Hindlimb muscle (tissue), 1 donor: Measurements from ENCODE around the gene CERCAM. TPM values are rescaled to one million over a fixed set of nuclear protein-coding genes. Genes with fewer than 3 reads are reported as not detected.

Experiments
- DNase-seq: peaks from one replicate; pipeline ENCODE4 v3.0.0-alpha.2; 2013
- polyA plus RNA-seq: library from polyadenylated mRNA; unstranded; fragments of 120-200 nt; gene quantifications from one replicate; pipeline ENCODE4 v1.2.1, GENCODE V29; 2013; ENCODE audit not compliant: insufficient read length

The CERCAM gene
- polyA plus RNA-seq, 1 donor, result 114 TPM

DNA sequence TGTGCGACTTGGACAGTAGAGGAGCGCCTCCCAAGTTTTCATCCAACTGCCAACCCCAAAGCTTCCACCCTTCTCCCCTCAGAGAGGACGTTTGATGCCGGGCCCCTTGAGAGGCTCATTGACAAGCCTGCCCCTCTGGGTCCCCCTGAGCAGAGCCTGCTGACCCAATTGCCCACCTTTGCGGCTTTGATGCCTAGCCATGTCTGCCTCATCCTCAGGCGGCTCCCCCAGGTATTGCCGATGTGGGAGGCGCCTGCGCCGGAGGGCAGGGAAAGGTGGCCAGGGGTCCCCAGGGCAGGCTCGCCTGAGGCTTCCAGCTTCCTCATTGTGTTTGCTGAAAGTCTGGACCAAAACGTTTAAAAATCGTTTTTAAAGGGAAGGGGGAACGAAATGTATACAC is 36.5 kb downstream of the CERCAM start:
- no peak for DNase-seq

- no peak for DNase-seq
These were observed 38.4 kb downstream of the CERCAM start for GRCh38 chr9:128459011-128459410.

DNA sequence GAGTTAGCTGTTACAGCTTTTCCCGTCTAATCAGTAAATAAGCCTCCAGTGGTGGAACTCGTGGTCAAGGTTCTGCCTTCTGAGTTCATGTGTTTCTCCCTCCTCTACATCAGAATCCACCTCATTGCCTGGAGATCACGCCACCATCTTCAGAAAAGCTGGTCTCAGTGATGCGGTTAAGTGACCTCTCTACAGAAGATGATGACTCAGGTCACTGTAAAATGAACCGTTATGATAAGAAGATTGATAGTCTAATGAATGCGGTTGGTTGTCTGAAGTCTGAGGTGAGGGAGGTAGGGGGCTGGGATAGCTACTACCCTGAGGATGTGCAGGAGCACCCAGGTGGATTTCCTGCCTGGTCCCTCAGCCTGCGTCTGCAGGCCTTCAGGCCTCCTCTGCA is 48.4 kb downstream of the CERCAM start:
- no peak for DNase-seq

- DNase-seq, result no peak
These were observed 49.9 kb downstream of the CERCAM start for GRCh38 chr9:128470560-128470959.

DNA sequence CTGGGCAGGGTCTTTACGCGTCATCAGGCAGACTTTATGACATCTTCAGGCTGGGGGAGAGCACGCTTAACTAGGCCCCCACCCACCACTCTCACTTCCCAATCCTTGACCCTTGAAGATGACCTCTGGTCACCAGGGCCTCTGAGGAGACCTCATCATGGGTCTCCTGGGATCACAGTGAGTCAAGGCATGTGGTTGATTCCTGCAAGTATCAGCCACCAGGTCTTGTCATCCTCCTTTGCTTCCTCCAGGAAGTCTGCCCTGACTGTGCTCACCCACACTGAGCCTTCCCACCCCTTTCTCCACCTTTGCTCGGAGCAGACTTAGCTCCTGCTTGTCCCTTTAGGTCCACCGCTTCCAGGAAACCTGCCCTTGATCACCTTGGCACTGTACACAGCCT is 52.4 kb downstream of the CERCAM start:
- no peak for DNase-seq

GRCh38 chr9:128475867-128476266 is 55.2 kb downstream of the CERCAM start:
- DNase-seq, result no peak

- DNase-seq, result no peak
These were observed 58.6 kb downstream of the CERCAM start for GRCh38 chr9:128479262-128479661.

DNA sequence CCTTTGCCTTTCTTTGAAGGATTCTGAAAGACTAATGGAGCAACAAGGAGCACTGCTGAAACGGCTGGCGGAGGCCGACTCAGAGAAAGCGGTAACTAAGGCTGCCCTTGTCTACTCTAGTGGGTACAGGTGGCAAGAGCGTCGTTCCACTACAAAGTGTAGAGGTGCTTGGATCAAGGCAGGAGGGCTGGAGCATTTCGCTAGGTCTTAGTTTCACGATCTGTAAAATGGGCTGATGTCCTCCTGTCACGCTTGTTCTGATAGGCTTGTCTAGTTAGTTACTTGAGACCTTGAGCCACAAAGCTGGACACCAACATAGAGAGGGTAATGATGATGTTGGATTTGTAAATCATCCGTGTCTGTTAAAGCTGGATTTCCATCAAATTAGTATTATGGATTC is 60.9 kb downstream of the CERCAM start:
- DNase-seq, result no peak

- no peak for DNase-seq
These were observed 61.5 kb downstream of the CERCAM start for GRCh38 chr9:128482186-128482585.

DNA sequence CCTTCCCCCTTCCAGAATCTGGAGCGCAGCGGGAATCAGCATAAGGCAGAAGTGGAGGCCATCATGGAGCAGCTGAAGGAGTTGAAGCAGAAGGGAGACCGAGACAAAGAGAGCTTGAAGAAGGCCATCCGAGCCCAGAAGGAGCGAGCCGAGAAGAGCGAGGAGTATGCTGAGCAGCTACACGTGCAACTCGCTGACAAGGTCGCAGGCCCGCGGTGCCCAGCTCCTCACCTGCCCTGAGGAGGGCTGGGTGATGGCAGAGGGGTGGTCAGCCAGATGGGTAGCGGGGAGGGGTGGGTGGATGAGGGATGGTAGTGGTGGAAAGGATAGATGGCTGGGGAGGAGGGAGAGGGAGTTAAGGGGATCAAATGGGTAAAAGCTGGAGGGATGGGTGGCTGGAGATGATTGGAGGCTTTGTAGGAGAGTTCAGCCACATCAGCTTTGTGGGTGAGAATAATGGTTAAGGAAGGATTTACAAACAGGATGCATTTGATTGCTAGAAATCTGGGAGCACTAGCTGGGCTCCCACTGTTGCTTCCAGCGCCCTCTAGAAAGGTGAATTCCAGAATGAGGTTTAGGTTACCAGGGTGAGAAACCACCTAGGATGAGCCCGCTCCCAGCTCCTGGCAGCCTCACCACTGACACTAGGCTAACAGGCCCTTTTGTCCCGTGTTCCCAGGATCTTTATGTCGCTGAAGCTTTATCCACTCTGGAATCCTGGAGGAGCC is 64.2 kb downstream of the CERCAM start:
- DNase-seq, result no peak

- DNase-seq, result no peak
These were observed 64.8 kb downstream of the CERCAM start for GRCh38 chr9:128485414-128485855.

GRCh38 chr9:128486201-128486600 is 65.5 kb downstream of the CERCAM start:
- DNase-seq, result no peak

Other genes starting within 250 kb of the CERCAM start
- gene CIZ1, start 229.3 kb upstream of the CERCAM start, polyA plus RNA-seq, result 120 TPM
- 51.3 TPM for gene DNM1, start 217.5 kb upstream of the CERCAM start, polyA plus RNA-seq
- 89.4 TPM for gene GOLGA2, start 144.8 kb upstream of the CERCAM start, polyA plus RNA-seq
- gene SWI5, start 144.6 kb upstream of the CERCAM start, polyA plus RNA-seq, result 21.8 TPM
- 23.5 TPM for gene TRUB2, start 98.4 kb upstream of the CERCAM start, polyA plus RNA-seq
- gene COQ4, start 98.0 kb upstream of the CERCAM start, polyA plus RNA-seq, result 34.8 TPM
- gene SLC27A4, start 80.3 kb upstream of the CERCAM start, polyA plus RNA-seq, result 14.6 TPM
- gene URM1, start 49.5 kb upstream of the CERCAM start, polyA plus RNA-seq, result 70.0 TPM
- 23.6 TPM for gene ODF2, start 35.1 kb downstream of the CERCAM start, polyA plus RNA-seq
- gene GLE1, start 83.9 kb downstream of the CERCAM start, polyA plus RNA-seq, result 20.7 TPM
- 331 TPM for gene SPTAN1, start 131.7 kb downstream of the CERCAM start, polyA plus RNA-seq
- 55.3 TPM for gene DYNC2I2, start 236.0 kb downstream of the CERCAM start, polyA plus RNA-seq